T-cell (primary cell): Measurements from ENCODE around the gene PRKCQ. TPM values are rescaled to one million over a fixed set of nuclear protein-coding genes. Genes with fewer than 3 reads are reported as not detected.

ENCODE experiments used
- ATAC-seq, 4 experiments: fragments of 200-7000 bp in 3 of 4; fragments of 150-1000 bp in 1 of 4; cut with Tn5 transposase; replicated peaks in 1 of 4; 1 replicate in 3 of 4; 2 replicates in 1 of 4; pipeline ENCODE4 v1.10.0; 2021; ENCODE audit warnings: moderate library complexity in 3 of 4, mild to moderate bottlenecking in 2 of 4, moderate number of reproducible peaks in 1 of 4
- CTCF ChIA-PET, 2 donors: fragments of 300-600 bp; sonication (Branson Sonifier 250); formaldehyde crosslinking; loops; one replicate each; lab custom pipeline; 2022; ENCODE audit warnings: antibody characterized with exemption in 2 of 2; lab: Charles Lee
- POLR2A ChIA-PET, 2 donors: fragments of 300-600 bp; sonication (Branson Sonifier 250); formaldehyde crosslinking; loops; one replicate each; lab custom pipeline; 2022; ENCODE audit warnings: antibody characterized with exemption in 2 of 2; lab: Charles Lee
- DNase-seq, 35 experiments: peaks; one replicate each; pipeline versions ENCODE4 v3.0.0 to v3.0.0-alpha.2; 2013 to 2023
- H3K27ac ChIP-seq: one replicate; pipeline ENCODE4 v1.5.1; 2013; ENCODE audit warnings: low read length
- H3K27me3 ChIP-seq, 2 experiments: replicated peaks in 1 of 2; 1 replicate in 1 of 2; 2 replicates in 1 of 2; pipeline versions ENCODE4 v1.6.1 to v1.7.0; 2013; ENCODE audit warnings: low read length in 1 of 2, mixed read lengths in 1 of 2; ENCODE audit not compliant: control insufficient read depth in 2 of 2, insufficient read depth in 2 of 2; ENCODE audit errors: extremely low read depth in 1 of 2
- H3K36me3 ChIP-seq, 2 donors: 1 replicate in 1 of 2; 2 replicates in 1 of 2; pipeline versions ENCODE4 v1.6.1 to v1.7.0; 2013; ENCODE audit warnings: low read length in 1 of 2; ENCODE audit not compliant: control insufficient read depth in 2 of 2, insufficient read depth in 1 of 2; ENCODE audit errors: extremely low read depth in 1 of 2
- H3K4me1 ChIP-seq, 2 experiments: 1 replicate in 1 of 2; 2 replicates in 1 of 2; pipeline versions ENCODE4 v1.6.1 to v1.7.0; 2013; ENCODE audit warnings: low read length in 2 of 2, mixed read lengths in 1 of 2; ENCODE audit not compliant: insufficient read depth in 2 of 2, control insufficient read depth in 1 of 2; ENCODE audit errors: extremely low read depth in 1 of 2
- H3K4me3 ChIP-seq, 2 donors: 1 replicate in 1 of 2; 2 replicates in 1 of 2; pipeline versions ENCODE4 v1.5.1 to v1.7.0; 2013; ENCODE audit warnings: mild to moderate bottlenecking in 2 of 2, low read length in 1 of 2, moderate library complexity in 1 of 2; ENCODE audit not compliant: control insufficient read depth in 1 of 2; ENCODE audit errors: extremely low read depth in 1 of 2
- H3K9me3 ChIP-seq: 2 replicates; pipeline ENCODE4 v1.7.0; 2013
- H3K27ac Mint-ChIP-seq, 2 donors: one replicate each; pipeline ENCODE4 v1.8.0; 2020 to 2021; ENCODE audit warnings: mild to moderate bottlenecking in 2 of 2, mixed read lengths in 2 of 2
- H3K27me3 Mint-ChIP-seq, 2 donors: one replicate each; pipeline ENCODE4 v1.8.0; 2021 to 2022; ENCODE audit warnings: mixed read lengths in 2 of 2
- H3K36me3 Mint-ChIP-seq: one replicate; pipeline ENCODE4 v1.8.0; 2021; ENCODE audit warnings: mixed read lengths
- H3K4me1 Mint-ChIP-seq, 3 donors: one replicate each; pipeline ENCODE4 v1.8.0; 2020 to 2022; ENCODE audit warnings: mixed read lengths in 3 of 3, mild to moderate bottlenecking in 1 of 3
- H3K4me3 Mint-ChIP-seq, 3 donors: one replicate each; pipeline ENCODE4 v1.8.0; 2020 to 2022; ENCODE audit warnings: mild to moderate bottlenecking in 3 of 3, mixed read lengths in 3 of 3, moderate library complexity in 3 of 3
- H3K9me3 Mint-ChIP-seq, 3 donors: one replicate each; pipeline ENCODE4 v1.8.0; 2020 to 2022; ENCODE audit warnings: mixed read lengths in 3 of 3
- WGBS: methylation state at CpG from one replicate; pipeline ENCODE4 v1.1.5; 2013; ENCODE audit warnings: missing lambda C conversion rate; ENCODE audit not compliant: insufficient coverage; 5-methylcytosine and 5-hydroxymethylcytosine counted together
- total RNA-seq, 35 experiments: library from RNA in 6 of 35; stranded (reverse) in 6 of 35; fragments of 120-200 nt in 1 of 35; gene quantifications; one replicate each; pipeline versions ENCODE4 v1.2.1 to v1.2.4 and lab custom pipeline; 2013 to 2026

PRKCQ gene
- total RNA-seq, 5 donors from 2014 or later (not counting 1 experiment from before 2014, with no cell fraction given) = 60.3 to 67.4 (median 61.6) TPM

DNA sequence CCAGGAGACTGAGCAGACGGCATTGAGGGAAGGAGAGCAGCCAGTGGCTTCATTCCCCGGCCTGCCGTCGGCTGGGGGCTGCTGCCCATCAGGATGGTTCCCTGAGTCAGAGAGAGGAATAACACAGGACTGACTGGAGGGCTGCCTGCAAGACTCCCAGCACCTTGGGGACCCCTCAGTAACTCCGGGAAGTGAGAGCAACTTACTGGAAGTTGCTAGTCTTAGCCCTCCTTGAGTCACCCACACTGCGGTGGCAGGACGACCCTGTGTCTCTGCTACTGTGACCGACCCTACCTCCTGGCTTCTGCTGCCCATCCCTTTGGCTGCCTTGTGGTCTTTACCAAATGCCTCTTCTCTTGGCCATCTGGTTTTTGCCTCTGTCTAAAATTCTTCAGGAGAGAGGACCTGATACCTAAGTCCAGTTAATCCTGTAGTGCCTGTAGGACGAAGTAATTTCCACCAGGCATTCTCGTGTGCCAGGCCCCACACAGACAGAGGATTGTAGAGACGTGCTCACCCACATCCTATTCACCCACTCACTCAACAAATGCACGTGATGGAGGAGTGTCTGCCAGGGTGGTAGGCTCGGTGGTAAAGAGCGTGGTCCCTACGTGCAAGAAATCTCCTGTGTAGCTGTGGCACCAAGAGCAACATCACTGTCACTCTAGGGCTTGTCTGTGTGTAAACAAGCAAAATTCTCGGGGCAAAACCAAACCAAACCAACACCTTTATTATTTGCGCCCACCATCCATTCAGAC is 156.5 kb downstream of the PRKCQ start:
- no peaks in the 10 kb centered on the region for H3K27me3 Mint-ChIP-seq
- 82% methylated on average over 13 of the region's 17 CpGs for whole genome bisulfite sequencing
- Histone ChIP-seq H3K9me3 (no peaks in the 10 kb centered on the region), H3K27ac (no peak overlapping the region), H3K27me3 (no peaks in the 10 kb centered on the region), H3K4me1 (no peaks in the 10 kb centered on the region), H3K36me3 (peaks cover 4 to 30% of the 10 kb centered on the region in 2 donors), H3K4me3 (no peak overlapping the region)
- DNase-seq (no peak), ATAC-seq (peak in 3 of 4 experiments; percentile 29 to 42 (median 40))
- peaks cover 40% of the 10 kb centered on the region for H3K36me3 Mint-ChIP-seq
- peak overlapping the region in 1 of 2 donors; percentile 12 for H3K27ac Mint-ChIP-seq
- POLR2A ChIA-PET = no interaction called here
- H3K9me3 Mint-ChIP-seq = no peaks in the 10 kb centered on the region
- H3K4me3 Mint-ChIP-seq = no peak overlapping the region
- CTCF ChIA-PET = no interaction called here
- peaks cover 3 to 13% (median 6%) of the 10 kb centered on the region in 3 donors for H3K4me1 Mint-ChIP-seq

DNA sequence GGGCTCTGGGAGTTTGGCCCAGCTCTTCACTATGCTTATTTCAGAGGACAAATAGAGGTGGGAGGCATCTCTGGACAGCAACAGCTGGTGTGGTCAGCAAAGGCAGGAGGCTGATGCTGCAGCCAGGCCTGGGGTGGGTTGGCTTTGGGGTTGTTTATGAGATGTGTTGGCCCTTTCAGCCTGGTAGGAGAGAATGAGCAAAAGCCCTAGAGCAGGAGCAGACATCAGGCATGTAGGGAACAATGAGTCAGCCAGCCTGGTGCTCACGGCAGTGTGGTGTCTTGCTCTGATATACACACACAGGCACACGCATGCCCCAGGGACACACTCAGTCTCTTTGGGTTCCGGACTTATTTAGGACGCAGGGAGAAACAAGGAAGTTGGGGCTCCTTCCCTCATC is 157.1 kb downstream of the PRKCQ start:
- 65% methylated on average over 4 of the region's 4 CpGs for WGBS
- Histone ChIP-seq H3K4me1 (no peaks in the 10 kb centered on the region), H3K36me3 (peaks cover 1 to 24% of the 10 kb centered on the region in 2 donors), H3K9me3 (no peaks in the 10 kb centered on the region), H3K27ac (no peak overlapping the region), H3K27me3 (no peaks in the 10 kb centered on the region), H3K4me3 (no peak overlapping the region)
- Mint-ChIP-seq H3K27ac (peak overlapping the region; percentile 30 to 63), H3K9me3 (no peaks in the 10 kb centered on the region), H3K4me1 (peaks cover 3 to 13% (median 6%) of the 10 kb centered on the region in 3 donors), H3K27me3 (no peaks in the 10 kb centered on the region), H3K4me3 (no peak overlapping the region), H3K36me3 (peaks cover 36% of the 10 kb centered on the region)
- ChIA-PET CTCF (interaction anchor here in 1 of 2 donors (0.7 kb wide), 1 partner anchor 17 kb away, joined by 3 read pairs; no protein-coding TSS in a partner anchor), POLR2A (interaction anchor here in 1 of 2 donors (0.6 kb wide), 1 partner anchor 824 kb away, joined by 3 read pairs; no protein-coding TSS in a partner anchor)
- ATAC-seq (peak in 2 of 4 experiments; percentile 29 to 50), DNase-seq (no peak)

DNA sequence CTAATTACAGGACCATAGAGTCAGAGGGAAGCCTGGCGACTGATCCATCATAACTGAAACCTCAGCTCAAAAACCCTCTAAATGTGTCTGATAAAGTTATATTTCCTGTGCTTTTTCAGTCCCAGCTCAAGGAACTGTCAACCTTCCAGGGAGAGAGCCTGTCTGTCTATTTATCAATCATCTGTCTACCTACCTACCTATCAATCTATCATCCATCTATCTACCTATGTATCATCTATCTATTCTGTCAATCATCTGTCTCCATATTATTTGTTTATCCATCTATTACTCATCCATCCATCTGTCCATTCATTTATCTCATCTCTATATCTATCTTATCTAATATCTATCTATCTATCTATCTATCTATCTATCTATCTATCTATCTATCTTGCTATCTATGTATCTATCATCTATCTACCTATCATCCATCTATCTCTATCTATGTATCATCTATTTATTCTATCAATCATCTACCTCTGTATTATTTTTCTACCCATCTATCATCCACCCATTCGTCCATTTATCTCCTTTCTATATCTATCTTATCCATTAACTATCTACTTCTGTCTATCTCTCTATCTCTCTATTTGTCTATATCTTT is 161.4 kb downstream of the PRKCQ start:
- no peaks in the 10 kb centered on the region for H3K36me3 ChIP-seq
- Mint-ChIP-seq H3K27ac (no peak overlapping the region), H3K36me3 (peaks cover 8% of the 10 kb centered on the region), H3K4me1 (peaks cover 0 to 3% (median 2%) of the 10 kb centered on the region in 3 donors), H3K9me3 (no peaks in the 10 kb centered on the region), H3K27me3 (no peaks in the 10 kb centered on the region), H3K4me3 (no peak overlapping the region)
- H3K27me3 ChIP-seq = no peaks in the 10 kb centered on the region
- no peaks in the 10 kb centered on the region for H3K9me3 ChIP-seq
- H3K4me1 ChIP-seq = no peaks in the 10 kb centered on the region
- H3K27ac ChIP-seq = no peak overlapping the region
- ATAC-seq (no peak), DNase-seq (no peak)
- WGBS = no CpG with 5 or more reads among the region's 2 CpGs
- H3K4me3 ChIP-seq = no peak overlapping the region
- ChIA-PET POLR2A (interaction anchor here in 1 of 2 donors (0.6 kb wide), 1 partner anchor 41 kb away, joined by 4 read pairs; no protein-coding TSS in a partner anchor), CTCF (interaction anchor here in 1 of 2 donors (0.5 kb wide), 2 partner anchors 114 to 345 kb away, joined by 3 to 7 read pairs; no protein-coding TSS in a partner anchor)

DNA sequence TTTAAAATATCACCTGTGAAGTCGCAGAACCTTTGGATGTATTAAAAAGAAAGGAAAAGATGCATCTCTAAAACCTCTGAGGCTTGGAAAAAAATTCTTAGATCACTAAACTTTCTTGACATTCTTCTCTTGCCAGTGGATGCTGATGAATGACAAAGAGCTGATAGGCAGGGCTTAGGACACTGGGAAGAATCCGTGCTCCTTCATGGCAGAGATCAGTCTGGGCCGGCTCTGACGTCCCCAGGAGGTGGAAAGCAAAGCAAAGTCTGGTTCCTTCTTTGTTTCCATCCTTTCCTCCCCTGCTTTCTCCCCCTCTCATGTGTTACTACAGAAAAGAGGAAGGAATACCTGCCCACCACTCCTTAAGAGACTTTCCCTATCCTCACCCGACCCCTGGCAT is 161.9 kb downstream of the PRKCQ start:
- peaks cover 0 to 2% (median 0%) of the 10 kb centered on the region in 3 donors for H3K4me1 Mint-ChIP-seq
- Histone ChIP-seq H3K27ac (no peak overlapping the region), H3K9me3 (no peaks in the 10 kb centered on the region), H3K27me3 (no peaks in the 10 kb centered on the region), H3K4me3 (no peak overlapping the region), H3K36me3 (no peaks in the 10 kb centered on the region), H3K4me1 (no peaks in the 10 kb centered on the region)
- 80% methylated on average over 2 of the region's 5 CpGs for WGBS
- H3K27me3 Mint-ChIP-seq = no peaks in the 10 kb centered on the region
- no peak overlapping the region for H3K4me3 Mint-ChIP-seq
- no peak for DNase-seq
- no peak for ATAC-seq
- POLR2A ChIA-PET = interaction anchor here in 1 of 2 donors (0.6 kb wide), 1 partner anchor 42 kb away, joined by 4 read pairs; no protein-coding TSS in a partner anchor
- peaks cover 7% of the 10 kb centered on the region for H3K36me3 Mint-ChIP-seq
- CTCF ChIA-PET = interaction anchor here in 1 of 2 donors (0.5 kb wide), 2 partner anchors 114 to 345 kb away, joined by 3 to 7 read pairs; no protein-coding TSS in a partner anchor
- H3K9me3 Mint-ChIP-seq = no peaks in the 10 kb centered on the region
- H3K27ac Mint-ChIP-seq = no peak overlapping the region

DNA sequence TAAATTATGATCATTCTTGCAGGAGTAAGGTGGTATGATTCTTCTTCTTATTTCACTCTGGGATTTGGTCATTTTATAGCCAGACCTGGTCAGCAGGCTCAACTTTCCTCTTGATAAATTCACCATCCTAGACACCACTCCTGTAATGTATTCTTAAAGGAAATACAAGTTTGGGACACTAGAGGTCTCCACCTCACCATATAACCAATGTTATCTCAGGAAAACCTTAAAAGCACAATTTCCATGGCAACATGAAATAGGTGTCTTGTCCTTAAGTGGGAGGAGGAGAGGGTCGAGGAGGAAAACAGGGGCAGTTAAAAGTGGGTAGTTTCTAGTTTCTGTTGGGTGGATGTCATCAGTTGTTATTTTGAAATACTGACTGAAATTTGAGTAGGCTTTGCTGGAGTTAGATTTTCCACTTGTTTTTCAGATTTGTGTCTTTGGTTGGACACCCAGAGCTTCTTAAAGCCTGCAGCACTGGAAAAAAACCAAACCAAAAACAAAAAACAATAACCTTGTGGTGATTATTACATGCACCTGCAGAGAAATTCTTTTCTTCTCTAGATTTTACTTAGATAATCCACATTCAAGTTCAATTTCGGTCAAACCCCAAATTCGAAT is 163.1 kb downstream of the PRKCQ start:
- H3K27me3 Mint-ChIP-seq = no peaks in the 10 kb centered on the region
- Histone ChIP-seq H3K4me3 (no peak overlapping the region), H3K36me3 (no peaks in the 10 kb centered on the region), H3K27ac (no peak overlapping the region), H3K27me3 (no peaks in the 10 kb centered on the region), H3K4me1 (no peaks in the 10 kb centered on the region), H3K9me3 (no peaks in the 10 kb centered on the region)
- peaks cover 0 to under 1% (median 0%) of the 10 kb centered on the region in 3 donors for H3K4me1 Mint-ChIP-seq
- CTCF ChIA-PET = interaction anchor here (0.6 to 1.1 kb wide), 6 partner anchors 15 to 743 kb away, joined by 3 to 4 read pairs (median 4); no protein-coding TSS in a partner anchor
- DNase-seq (peak in 2 of 35 experiments; percentile 37 to 76), ATAC-seq (peak in 3 of 4 experiments; percentile 61 to 78 (median 64))
- no peak overlapping the region for H3K27ac Mint-ChIP-seq
- H3K4me3 Mint-ChIP-seq = no peak overlapping the region
- peaks cover 7% of the 10 kb centered on the region for H3K36me3 Mint-ChIP-seq
- WGBS = 72% methylated on average over 2 of the region's 3 CpGs
- no peaks in the 10 kb centered on the region for H3K9me3 Mint-ChIP-seq
- POLR2A ChIA-PET = no interaction called here

- H3K36me3 Mint-ChIP-seq = peaks cover 3% of the 10 kb centered on the region
- Histone ChIP-seq H3K27ac (no peak overlapping the region), H3K9me3 (no peaks in the 10 kb centered on the region), H3K27me3 (no peaks in the 10 kb centered on the region), H3K36me3 (no peaks in the 10 kb centered on the region), H3K4me3 (no peak overlapping the region), H3K4me1 (peaks cover 12 to 15% of the 10 kb centered on the region in 2 experiments)
- H3K4me1 Mint-ChIP-seq = peaks cover 34 to 46% (median 41%) of the 10 kb centered on the region in 3 donors
- CTCF ChIA-PET = interaction anchor here (0.6 to 3.0 kb wide), 7 partner anchors 10 to 324 kb away, joined by 3 to 24 read pairs (median 4); no protein-coding TSS in a partner anchor
- POLR2A ChIA-PET = no interaction called here
- H3K27ac Mint-ChIP-seq = peak overlapping the region; percentile 27 to 90
- DNase-seq (no peak), ATAC-seq (no peak)
- H3K9me3 Mint-ChIP-seq = no peaks in the 10 kb centered on the region
- no peaks in the 10 kb centered on the region for H3K27me3 Mint-ChIP-seq
- H3K4me3 Mint-ChIP-seq = no peak overlapping the region
- WGBS = 100% methylated on average over 1 of the region's 3 CpGs
Measured at GRCh38 chr10:6411436-6411835, 168.6 kb downstream of the PRKCQ start.
